Measurements from ENCODE around the gene EEF2. TPM values are rescaled to one million over a fixed set of nuclear protein-coding genes. Genes with fewer than 3 reads are reported as not detected.

Gene EEF2
- total and polyA plus RNA-seq, 2 of the 4 experiments (the other 2 are of a cell fraction) = 1,505 to 2,161 TPM

DNA sequence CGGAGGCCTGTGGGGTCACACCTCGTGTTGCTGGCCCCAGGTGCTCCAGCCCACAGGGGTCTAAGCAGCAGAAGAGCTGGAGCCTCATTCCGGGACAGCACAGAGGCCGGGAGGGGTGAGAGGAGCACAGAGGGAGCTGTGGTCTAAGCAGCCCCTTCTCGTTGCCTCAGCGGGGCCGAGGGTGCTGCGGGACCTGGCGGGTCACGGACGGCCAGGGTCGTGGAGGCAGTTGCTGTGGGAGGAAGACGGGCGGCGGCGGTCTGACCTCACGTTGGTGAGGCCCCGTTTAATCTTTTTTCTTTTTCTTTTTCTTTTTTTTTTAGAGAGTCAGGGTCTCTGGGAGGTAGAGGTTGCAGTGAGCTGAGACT is 44.0 kb upstream of the EEF2 start:
- Histone ChIP-seq H2BK5ac (ENCODE audit: low read depth, low read length, poor library complexity, severe bottlenecking) (no peak overlapping the region), H2BK20ac (ENCODE audit: low read depth, low read length) (no peak overlapping the region), H3K27me3 (ENCODE audit: control insufficient read depth, insufficient read depth, low read length) (no peaks in the 10 kb centered on the region), H4K91ac (ENCODE audit: insufficient read depth, low read depth, low read length) (no peak overlapping the region), H2AK9ac (replicated peaks; ENCODE audit: low read depth, low read length, poor library complexity) (no peak overlapping the region), H3K9me3 (ENCODE audit: control insufficient read depth, insufficient read depth, low read length) (no peaks in the 10 kb centered on the region), H3K79me1 (ENCODE audit: low read depth in 1 of 2, low read length in 2 of 2) (peaks cover 0 to 11% of the 10 kb centered on the region in 2 experiments; a peak in 1 of 4 replicates), H4K20me1 (ENCODE audit: insufficient read depth, low read length) (peaks cover 5% of the 10 kb centered on the region), H3K36me3 (ENCODE audit: control insufficient read depth, insufficient read depth, low read length) (peaks cover 62% of the 10 kb centered on the region), H3K23ac (ENCODE audit: low read depth, low read length) (no peak overlapping the region), H3K4me1 (ENCODE audit: control insufficient read depth, insufficient read depth, low read length) (no peaks in the 10 kb centered on the region), H4K8ac (ENCODE audit: low read depth in 2 of 2, low read length in 2 of 2) (no peak overlapping the region), H2BK120ac (ENCODE audit: low read depth, low read length) (no peak overlapping the region), H3K4me3 (ENCODE audit: insufficient read depth, low read depth, low read length) (no peak overlapping the region), H3K56ac (ENCODE audit: extremely low read depth, insufficient read depth, low read length) (no peak overlapping the region), H3K14ac (replicated peaks; ENCODE audit: low read depth, low read length) (no peak overlapping the region), H3K9ac (ENCODE audit: low read depth, low read length) (no peak overlapping the region), H2BK15ac (ENCODE audit: low read depth, low read length) (no peak overlapping the region), H2AK5ac (ENCODE audit: low read depth, low read length) (no peak overlapping the region), H2AFZ (replicated peaks; ENCODE audit: low read length, poor library complexity) (no peak overlapping the region), H3K18ac (ENCODE audit: low read depth, low read length) (no peak overlapping the region), H3K9me1 (ENCODE audit: insufficient read depth, low read length) (0 out of 2 replicates have a peak, but pooled peaks cover 2% of the 10 kb centered on the region), H3K4ac (ENCODE audit: low read depth, low read length) (no peak overlapping the region), H4K5ac (ENCODE audit: low read depth, low read length) (no peak overlapping the region), H3K4me2 (ENCODE audit: low read depth, low read length) (no peak overlapping the region), H3K27ac (ENCODE audit: insufficient read depth, low read length) (no peak overlapping the region)
- ChIA-PET POLR2A (ENCODE audit: unreplicated experiment) (no interaction called here), CTCF (no interaction called here)
- in situ Hi-C loops (cut with MboI; ENCODE audit: low sequenced_read_pairs) (no loop called here), intact Hi-C loops (cut with micrococcal nuclease) (no loop called here), dilution Hi-C loops (cut with HindIII; ENCODE audit: low sequenced_read_pairs, unreplicated experiment) (no loop called here)
- DNase-seq = no peak
- 100% methylated on average over 6 of the region's 18 CpGs; no CpG with 5 or more reads in 1 of the 2 experiments for WGBS, 2 experiments (ENCODE audit: extremely low coverage in 2 of 2, insufficient read length in 1 of 2)
- ATAC-seq (ENCODE audit: low read depth) = no peak
- TF ChIP-seq CHD1 (IDR thresholded peaks at IDR 0.05; ENCODE audit: low read depth, low read length) (no peak), NFE2L2 (IDR thresholded peaks at IDR 0.05; ENCODE audit: low read depth, low read length) (no peak), RFX5 (IDR thresholded peaks at IDR 0.05; ENCODE audit: low read depth, low read length) (no peak), RAD21 (IDR thresholded peaks at IDR 0.05; ENCODE audit: low read length) (no peak)
- no TSS peak for BruUV-seq (replicated peaks)
